A549 (cell line): ENCODE measurements around the gene GFY. TPM values are rescaled to one million over a fixed set of nuclear protein-coding genes. Genes with fewer than 3 reads are reported as not detected.
"Not testable (repeated sequence)": the region's sequence is repeated elsewhere in the genome, so short reads cannot be mapped to it uniquely, and the experiment has no call there.

Source experiments
- ATAC-seq, 2 experiments: fragments of 200-7000 bp in 1 of 2; fragments of >200 bp in 1 of 2; cut with Nextera tagmentation in 1 of 2; cut with Tn5 transposase in 1 of 2; 3 replicates each; pipeline versions ENCODE4 v1.8.0 to v1.9.1; 2018 to 2020; ENCODE audit warnings: mild to moderate bottlenecking in 1 of 2, moderate library complexity in 1 of 2
- CTCF ChIA-PET: fragments of 300-600 bp; sonication (Branson Sonifier 250); formaldehyde crosslinking; extraction: SDS; loops from one replicate; lab custom pipeline; 2021; ENCODE audit warnings: antibody characterized with exemption, inconsistent platforms; lab: Yijun Ruan, JAX
- POLR2A ChIA-PET: fragments of 350-600 bp; formaldehyde crosslinking; extraction: SDS; loops from one replicate; lab custom pipeline; 2021; ENCODE audit warnings: antibody characterized with exemption, inconsistent platforms; lab: Yijun Ruan, JAX
- DNase-seq, 2 experiments: peaks; one replicate each; pipeline versions ENCODE4 v3.0.0 to v3.0.0-alpha.2; 2011 to 2016; ENCODE audit warnings: low read depth in 1 of 2, low spot score in 1 of 2
- FAIRE-seq: peaks from 2 replicates; lab custom pipeline; 2011; peaks lifted over from hg19 to GRCh38; lab: Jason Lieb, UNC
- H3K27ac ChIP-seq, 2 experiments: fragments of >200 bp; sonication (Bioruptor Twin); formaldehyde crosslinking; 3 replicates each; pipeline ENCODE4 v1.5.1; 2016 to 2017
- H3K4me1 ChIP-seq: fragments of >200 bp; sonication (Bioruptor Twin); formaldehyde crosslinking; 3 replicates; pipeline ENCODE4 v1.6.1; 2016
- H3K4me2 ChIP-seq: fragments of >200 bp; sonication (Bioruptor Twin); formaldehyde crosslinking; 3 replicates; pipeline ENCODE4 v1.6.1; 2016
- H3K4me3 ChIP-seq: fragments of >200 bp; sonication (Bioruptor Twin); formaldehyde crosslinking; 3 replicates; pipeline ENCODE4 v1.5.1; 2016
- H3K9me3 ChIP-seq: fragments of >200 bp; sonication (Bioruptor Twin); formaldehyde crosslinking; 3 replicates; pipeline ENCODE4 v1.6.1; 2016
- BCL3 ChIP-seq: fragments of >200 bp; sonication (Bioruptor Twin); formaldehyde crosslinking; IDR thresholded peaks from 3 replicates; pipeline ENCODE4 v1.6.1; 2016
- BHLHE40 ChIP-seq: IDR thresholded peaks from 2 replicates; pipeline ENCODE4 v1.6.1; 2012; ENCODE audit warnings: low read depth, low read length, inconsistent platforms
- CBX2 ChIP-seq: fragments of 200-600 bp; sonication (generic); IDR thresholded peaks from 2 replicates; pipeline ENCODE4 v1.6.1; 2016; ENCODE audit warnings: low read depth, mild to moderate bottlenecking, borderline replicate concordance
- CHD2 ChIP-seq: fragments of 150-350 bp; IDR thresholded peaks from 2 replicates; pipeline ENCODE4 v1.6.1; 2014; ENCODE audit warnings: low read length; ENCODE audit not compliant: partially characterized antibody
- GATA3 ChIP-seq: IDR thresholded peaks from 2 replicates; pipeline ENCODE4 v1.6.1; 2012; ENCODE audit warnings: borderline replicate concordance
- HDAC2 ChIP-seq: fragments of 200-600 bp; sonication (generic); IDR thresholded peaks from 2 replicates; pipeline ENCODE4 v1.6.1; 2016
- HES2 ChIP-seq: fragments of >200 bp; sonication (Bioruptor Twin); formaldehyde crosslinking; IDR thresholded peaks from 2 replicates; pipeline ENCODE4 v1.6.1; 2016
- HOXB5 ChIP-seq: fragments of 250-450 bp; sonication (Bioruptor Pico); IDR thresholded peaks from 2 replicates; pipeline ENCODE4 v1.5.0; 2020; ENCODE audit warnings: mild to moderate bottlenecking, moderate library complexity
- MAX ChIP-seq: IDR thresholded peaks from 2 replicates; pipeline ENCODE4 v1.6.1; 2012
- MYC ChIP-seq: IDR thresholded peaks from 2 replicates; pipeline ENCODE4 v1.6.1; 2012; ENCODE audit warnings: mild to moderate bottlenecking, inconsistent platforms, low read length, improper control_type of control experiment, borderline replicate concordance
- POLR2A ChIP-seq: IDR thresholded peaks from 2 replicates; pipeline ENCODE4 v1.6.1; 2012; ENCODE audit warnings: mild to moderate bottlenecking, low read length
- RARB ChIP-seq: fragments of 250-450 bp; sonication (Bioruptor Pico); IDR thresholded peaks from 2 replicates; pipeline ENCODE4 v1.8.0; 2021; ENCODE audit warnings: mild to moderate bottlenecking, moderate library complexity
- RCOR1 ChIP-seq: fragments of 150-350 bp; IDR thresholded peaks from 2 replicates; pipeline ENCODE4 v1.6.1; 2014; ENCODE audit warnings: antibody characterized with exemption, low read length, low read depth
- RFX5 ChIP-seq: fragments of 450-650 bp; IDR thresholded peaks from 2 replicates; pipeline ENCODE4 v1.7.1; 2014; ENCODE audit warnings: antibody characterized with exemption, mild to moderate bottlenecking, moderate library complexity
- RNF2 ChIP-seq: fragments of 200-600 bp; sonication (generic); IDR thresholded peaks from 2 replicates; pipeline ENCODE4 v1.6.1; 2016; ENCODE audit warnings: low read depth, mild to moderate bottlenecking, antibody characterized with exemption, moderate library complexity, borderline replicate concordance
- SMC3 ChIP-seq: fragments of >200 bp; sonication (Bioruptor Twin); formaldehyde crosslinking; IDR thresholded peaks from 3 replicates; pipeline ENCODE4 v1.6.1; 2018; ENCODE audit warnings: inconsistent platforms
- SREBF2 ChIP-seq: fragments of 450-650 bp; IDR thresholded peaks from 2 replicates; pipeline ENCODE4 v1.6.1; 2014; ENCODE audit warnings: mild to moderate bottlenecking, moderate library complexity
- TP53 ChIP-seq: fragments of 250-450 bp; sonication (Bioruptor Pico); IDR thresholded peaks from 2 replicates; pipeline ENCODE4 v1.5.0; 2021; ENCODE audit warnings: mild to moderate bottlenecking, moderate library complexity
- USF2 ChIP-seq: fragments of 450-650 bp; IDR thresholded peaks from 2 replicates; pipeline ENCODE4 v1.6.1; 2014; ENCODE audit warnings: antibody characterized with exemption
- ZC3H11A ChIP-seq: fragments of 450-650 bp; IDR thresholded peaks from 2 replicates; pipeline ENCODE4 v1.6.1; 2014; ENCODE audit warnings: antibody characterized with exemption, mild to moderate bottlenecking
- WGBS: methylation state at CpG from one replicate; pipeline ENCODE4 v1.1.6; 2017; ENCODE audit errors: missing lambda C conversion rate; 5-methylcytosine and 5-hydroxymethylcytosine counted together
- polyA plus RNA-seq, 4 experiments: library from polyadenylated mRNA; depleted of rRNA in 3 of 4; stranded (reverse); fragments of >200 nt; fragmentation: RNase III in 1 of 4; extraction: RNeasy Plus Mini Kit Qiagen cat#74134 plus additional on column Dnase treatment in 1 of 4; gene quantifications; 2 replicates in 3 of 4; 3 replicates in 1 of 4; pipeline ENCODE4 v1.2.3, GENCODE V29; 2011 to 2017
- TF ChIP-seq, protein P1 (sequence below): IDR thresholded peaks from 2 replicates; pipeline ENCODE4 v1.6.1; 2012

GFY gene
- polyA plus RNA-seq, 2 of the 4 experiments (the other 2 are of a cell fraction), result 0.06 TPM; not detected in 1

DNA sequence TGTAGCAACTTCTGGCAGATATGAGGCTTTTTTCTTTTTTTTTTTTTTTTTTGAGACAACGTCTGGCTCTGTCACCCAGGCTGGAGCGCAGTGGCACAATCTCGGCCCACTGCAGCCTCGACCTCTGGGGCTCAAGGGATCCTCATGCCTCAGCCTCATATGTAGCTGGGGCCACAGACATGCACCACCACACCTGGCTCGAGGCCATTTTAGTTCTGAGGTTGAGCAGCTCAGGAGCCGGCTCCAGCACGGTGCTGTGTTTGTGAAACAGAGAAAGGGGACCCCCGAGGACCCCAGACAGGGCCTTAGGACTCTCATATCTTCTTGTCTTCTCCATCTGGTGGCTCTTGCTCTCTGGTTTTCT lies 45.4 kb downstream of the GFY start:
- H3K27ac ChIP-seq, result no peak overlapping the region
- H3K4me2 ChIP-seq, result no peak overlapping the region
- FAIRE-seq (no peak), ATAC-seq (no peak), DNase-seq (no peak)
- H3K4me3 ChIP-seq, result no peak overlapping the region
- ChIA-PET POLR2A (interaction anchor here (0.6 to 3.5 kb wide), 4 partner anchors 8 to 170 kb away, joined by 4 to 11 read pairs (median 4); partner anchors contain the start of genes ALDH16A1, RPL13A and RRAS), CTCF (interaction anchor here (0.5 to 5.5 kb wide), 14 partner anchors 8 to 1194 kb away, joined by 3 to 87 read pairs (median 3); partner anchors contain the start of genes ALDH16A1 and PIH1D1)
- H3K4me1 ChIP-seq, result peaks cover 12% of the 10 kb centered on the region
- TF ChIP-seq USF2 (no peak), CBX2 (no peak), ZC3H11A (no peak), HOXB5 (CRISPR knock-in tag) (no peak), MYC (no peak), HES2 (no peak), CHD2 (no peak), RNF2 (no peak), BCL3 (no peak), RARB (no peak), BHLHE40 (no peak), RFX5 (no peak), MAX (no peak), POLR2A (no peak), RCOR1 (no peak), SMC3 (no peak), SREBF2 (no peak), GATA3 (no peak), HDAC2 (no peak)
- TF ChIP-seq, protein P1, sequence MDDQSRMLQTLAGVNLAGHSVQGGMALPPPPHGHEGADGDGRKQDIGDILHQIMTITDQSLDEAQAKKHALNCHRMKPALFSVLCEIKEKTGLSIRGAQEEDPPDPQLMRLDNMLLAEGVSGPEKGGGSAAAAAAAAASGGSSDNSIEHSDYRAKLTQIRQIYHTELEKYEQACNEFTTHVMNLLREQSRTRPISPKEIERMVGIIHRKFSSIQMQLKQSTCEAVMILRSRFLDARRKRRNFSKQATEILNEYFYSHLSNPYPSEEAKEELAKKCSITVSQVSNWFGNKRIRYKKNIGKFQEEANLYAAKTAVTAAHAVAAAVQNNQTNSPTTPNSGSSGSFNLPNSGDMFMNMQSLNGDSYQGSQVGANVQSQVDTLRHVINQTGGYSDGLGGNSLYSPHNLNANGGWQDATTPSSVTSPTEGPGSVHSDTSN, result no peak
- no peaks in the 10 kb centered on the region for H3K9me3 ChIP-seq
- WGBS, result 81% methylated on average over 8 of the region's 8 CpGs

DNA sequence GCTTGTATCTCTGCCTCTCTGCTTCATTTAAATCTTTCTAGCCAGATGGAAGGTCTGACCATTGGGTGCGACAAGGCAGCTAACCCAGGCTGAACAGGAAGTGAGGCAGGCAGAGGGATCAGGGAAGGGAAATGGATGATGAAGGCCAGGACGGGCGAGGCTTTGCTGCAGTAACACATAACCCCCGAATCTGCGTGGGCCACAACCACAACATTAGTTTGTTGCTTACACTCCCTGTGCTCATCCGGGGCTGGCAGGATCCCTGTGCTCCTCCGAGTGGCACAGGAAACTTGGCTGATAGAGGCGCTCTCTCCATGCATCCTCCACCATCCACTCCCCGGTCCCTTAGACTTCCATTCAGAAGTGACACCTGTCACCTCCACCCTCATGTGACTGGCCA lies 47.7 kb downstream of the GFY start:
- no peak for FAIRE-seq
- H3K27ac ChIP-seq, result no peak overlapping the region

GRCh38 chr19:49473501-49473867 lies 48.3 kb downstream of the GFY start:
- CTCF ChIA-PET, result interaction anchor here (0.6 to 5.5 kb wide), 37 partner anchors 9 to 1750 kb away, joined by 3 to 87 read pairs (median 5); partner anchors contain the start of genes ALDH16A1, KASH5, PIH1D1 and PRRG2
- 75% methylated on average over 9 of the region's 9 CpGs for WGBS
- H3K9me3 ChIP-seq, DNase-seq, FAIRE-seq, ATAC-seq: not testable (repeated sequence)
- peak overlapping the region; percentile 59; the same call in 1 of the 3 replicates for H3K4me3 ChIP-seq
- POLR2A ChIA-PET, result interaction anchor here (0.8 to 1.7 kb wide), 2 partner anchors 20 to 22 kb away, joined by 3 to 8 read pairs; partner anchors contain the start of gene ALDH16A1
- peak overlapping the region in 1 of 2 experiments; percentile 91; a peak in 3 of 6 replicates for H3K27ac ChIP-seq
- peaks cover 24% of the 10 kb centered on the region for H3K4me1 ChIP-seq
- H3K4me2 ChIP-seq, result peak overlapping the region; percentile 92

More for the DNA sequence above, 47.7 kb downstream of the GFY start:
- no peaks in the 10 kb centered on the region for H3K9me3 ChIP-seq
- WGBS, result 83% methylated on average over 9 of the region's 9 CpGs
- no peak for ATAC-seq
- peaks cover 24% of the 10 kb centered on the region for H3K4me1 ChIP-seq
- no peak for TF ChIP-seq TP53 (CRISPR knock-in tag)
- TF ChIP-seq POLR2A, result 0 out of 2 replicates have a peak, but pooled peaks have one; percentile 11
- H3K4me3 ChIP-seq, result no peak overlapping the region
- no peak for DNase-seq
- ChIA-PET CTCF (interaction anchor here (0.8 to 5.5 kb wide), 29 partner anchors 8 to 465 kb away, joined by 3 to 87 read pairs (median 5); partner anchors contain the start of genes ALDH16A1, PIH1D1, PRRG2 and RPL13A), POLR2A (interaction anchor here (1.7 kb wide), 1 partner anchor 20 kb away, joined by 8 read pairs; the partner anchor contains the start of gene ALDH16A1)
- H3K4me2 ChIP-seq, result no peak overlapping the region
